HG03354 (cell line): ENCODE data around the gene SDR42E1.
"Not testable (repeated sequence)": the region's sequence is repeated elsewhere in the genome, so short reads cannot be mapped to it uniquely, and the experiment has no call there.

Experiments used
- ATAC-seq: cut with Tn5 transposase; IDR thresholded peaks from one replicate; pipeline ENCODE4 v1.9.1; 2021; ENCODE audit warnings: mild to moderate bottlenecking; ENCODE audit not compliant: unreplicated experiment, poor library complexity, severe bottlenecking

Gene SDR42E1

GRCh38 chr16:82041542-82041941 lies 30.3 kb upstream of the SDR42E1 start:
- ATAC-seq = no peak

- ATAC-seq = no peak
Measured at GRCh38 chr16:82040296-82040695, 29.0 kb upstream of the SDR42E1 start.

- ATAC-seq = no peak
Measured at GRCh38 chr16:82037666-82038065, 26.4 kb upstream of the SDR42E1 start.

GRCh38 chr16:82037251-82037650 lies 26.0 kb upstream of the SDR42E1 start:
- no peak for ATAC-seq

- no peak for ATAC-seq
Measured at GRCh38 chr16:82034981-82035612, 23.8 kb upstream of the SDR42E1 start, which contains the start of gene HSD17B2. HSD17B2 (plus strand) TSS chr16:82035253; CDS start chr16:82035425, 172 bp downstream.

GRCh38 chr16:82033683-82034300 lies 22.5 kb upstream of the SDR42E1 start:
- ATAC-seq = no peak

- ATAC-seq = no peak
Measured at GRCh38 chr16:82033006-82033405, 21.7 kb upstream of the SDR42E1 start.

- ATAC-seq = no peak
Measured at GRCh38 chr16:82031116-82032084, 20.1 kb upstream of the SDR42E1 start.

GRCh38 chr16:82027629-82028064 lies 16.4 kb upstream of the SDR42E1 start:
- no peak for ATAC-seq

GRCh38 chr16:82024883-82025282 lies 13.6 kb upstream of the SDR42E1 start:
- ATAC-seq = no peak

GRCh38 chr16:82024316-82024715 lies 13.0 kb upstream of the SDR42E1 start:
- no peak for ATAC-seq

- no peak for ATAC-seq
Measured at GRCh38 chr16:82023206-82023605, 11.9 kb upstream of the SDR42E1 start.

GRCh38 chr16:82020051-82020450 lies 8.8 kb upstream of the SDR42E1 start:
- ATAC-seq = no peak

- no peak for ATAC-seq
Measured at GRCh38 chr16:82019535-82019934, 8.3 kb upstream of the SDR42E1 start.

GRCh38 chr16:82017911-82018568 lies 6.8 kb upstream of the SDR42E1 start:
- no peak for ATAC-seq

- no peak for ATAC-seq
Measured at GRCh38 chr16:82016964-82017363, 5.7 kb upstream of the SDR42E1 start.

- no peak for ATAC-seq
Measured at GRCh38 chr16:82016263-82016662, 5.0 kb upstream of the SDR42E1 start.

GRCh38 chr16:82013139-82013538 lies 1.9 kb upstream of the SDR42E1 start:
- ATAC-seq = no peak

- ATAC-seq = no peak
Measured at GRCh38 chr16:82010649-82011048, 621 bp downstream of the SDR42E1 start.

- not testable (repeated sequence) for ATAC-seq
Measured at GRCh38 chr16:82009789-82010188, 1.5 kb downstream of the SDR42E1 start.
